ENCODE data around the gene PCMTD2.
"Not testable (repeated sequence)": the region's sequence is repeated elsewhere in the genome, so short reads cannot be mapped to it uniquely, and the experiment has no call there.

Gene PCMTD2

DNA sequence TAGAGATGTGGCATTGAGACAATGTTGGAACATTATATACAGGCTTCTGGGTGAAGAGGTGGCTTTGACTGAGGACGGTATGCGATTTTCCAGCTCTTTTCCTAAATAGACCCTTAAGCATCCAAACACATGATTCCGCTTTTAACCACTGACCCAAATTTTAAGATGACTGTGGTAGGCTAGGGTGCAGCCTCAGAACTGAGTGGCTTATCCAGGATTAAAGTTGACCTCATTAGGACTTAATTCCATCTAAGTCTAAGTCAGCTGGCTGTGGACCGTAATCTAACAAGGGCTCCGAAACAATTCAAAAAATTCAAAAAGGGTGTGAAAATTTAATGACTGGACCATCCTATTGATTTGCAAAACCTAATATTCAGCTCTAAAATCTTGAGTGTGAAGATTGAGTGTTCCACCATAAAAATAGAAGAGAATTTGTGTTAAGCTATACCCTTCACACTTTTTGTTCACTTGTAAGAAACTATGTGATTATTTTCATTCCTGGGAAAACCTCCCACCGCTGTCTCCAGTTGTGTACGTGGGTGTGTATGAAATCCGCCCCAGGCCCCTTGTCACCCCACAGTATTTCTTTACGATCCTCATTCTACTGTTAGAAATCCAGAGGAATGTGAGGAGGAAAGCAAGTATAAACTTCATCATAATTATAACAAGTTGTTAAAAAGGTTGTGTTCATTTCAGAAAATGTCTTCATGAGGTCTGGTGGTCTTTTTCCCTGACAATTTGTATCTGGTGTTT is 2.7 kb downstream of the PCMTD2 start:
- DNase-seq, result no peak

DNA sequence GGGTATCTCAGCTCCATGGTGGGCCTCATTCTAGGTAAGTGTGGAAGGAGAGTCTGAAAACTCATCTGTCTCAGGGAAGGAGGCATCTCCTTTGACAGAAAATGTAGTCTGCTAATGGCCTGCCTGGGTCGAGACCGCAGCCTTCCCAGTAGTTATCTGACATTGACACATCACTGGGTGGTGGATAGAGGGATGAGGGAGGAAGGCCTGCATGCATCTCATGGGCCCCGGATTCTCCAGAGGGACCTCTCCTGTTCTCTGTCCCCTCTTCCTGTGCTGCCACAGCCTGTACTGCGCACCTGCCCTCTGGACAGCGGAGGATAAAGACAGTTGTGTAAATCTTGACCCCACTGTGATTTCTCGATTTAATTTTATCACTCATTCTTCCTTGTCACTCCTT is 4.7 kb downstream of the PCMTD2 start:
- no peak for DNase-seq

DNA sequence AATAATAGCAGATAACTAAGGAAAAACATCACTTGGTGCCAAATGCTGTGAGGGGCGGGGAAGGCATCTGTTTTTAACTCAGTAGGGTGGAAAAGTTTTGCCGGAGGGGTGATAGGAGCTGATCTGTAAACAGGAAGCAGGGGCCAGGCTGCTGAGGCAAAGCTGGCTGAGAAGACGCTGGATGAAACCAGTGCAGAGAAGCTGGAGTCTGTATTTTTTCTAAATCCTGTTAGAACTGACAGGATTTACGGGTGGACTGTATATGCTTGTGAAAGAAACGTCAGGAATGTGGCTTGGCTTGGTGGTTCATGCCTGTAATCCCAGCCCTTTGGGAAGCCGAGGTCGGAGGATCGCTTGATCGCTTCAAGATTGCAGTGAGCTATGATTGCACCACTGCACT is 5.6 kb downstream of the PCMTD2 start:
- no peak for DNase-seq

- DNase-seq, result no peak
Measured at GRCh38 chr20:64264091-64264490, 8.5 kb downstream of the PCMTD2 start.

GRCh38 chr20:64265201-64265600 is 9.7 kb downstream of the PCMTD2 start:
- DNase-seq, result no peak

DNA sequence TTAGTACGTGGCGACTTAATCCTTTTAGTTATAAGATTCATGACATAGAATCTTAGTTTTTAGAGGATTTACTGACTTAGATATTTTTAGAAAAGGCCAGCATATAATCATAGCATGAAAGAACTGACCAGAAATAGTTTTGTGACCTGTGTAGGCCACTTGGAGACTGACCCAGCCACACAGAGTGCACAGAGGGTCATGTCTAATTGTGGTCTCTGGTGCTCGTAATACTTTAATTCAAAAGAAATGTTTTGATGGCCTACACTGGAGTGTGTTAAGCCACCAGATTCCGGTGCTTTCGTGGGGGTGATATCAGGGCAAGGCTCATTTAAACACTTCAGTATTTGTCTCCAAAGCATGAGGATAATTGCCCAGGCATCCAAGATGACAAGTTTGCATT is 11.4 kb downstream of the PCMTD2 start:
- no peak for DNase-seq

DNA sequence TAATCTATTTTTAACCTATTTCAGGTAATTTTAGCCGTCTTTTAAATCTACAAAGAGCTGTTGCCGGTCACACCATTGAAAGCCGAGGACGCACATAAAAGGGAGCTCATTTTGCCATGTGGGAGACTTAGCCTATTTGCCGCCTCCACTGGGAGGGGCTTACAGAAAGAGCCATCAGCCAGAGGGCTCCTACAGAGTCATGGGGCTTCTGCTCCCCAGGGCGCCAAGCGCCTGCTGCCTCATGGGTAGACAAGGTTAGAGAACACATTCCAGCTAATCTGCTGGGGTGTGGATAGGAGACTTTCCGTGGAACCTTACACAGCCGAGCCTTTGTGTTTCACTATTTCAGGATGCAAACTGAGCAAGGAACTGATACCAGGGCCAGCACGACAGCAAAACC is 12.6 kb downstream of the PCMTD2 start:
- no peak for DNase-seq

DNA sequence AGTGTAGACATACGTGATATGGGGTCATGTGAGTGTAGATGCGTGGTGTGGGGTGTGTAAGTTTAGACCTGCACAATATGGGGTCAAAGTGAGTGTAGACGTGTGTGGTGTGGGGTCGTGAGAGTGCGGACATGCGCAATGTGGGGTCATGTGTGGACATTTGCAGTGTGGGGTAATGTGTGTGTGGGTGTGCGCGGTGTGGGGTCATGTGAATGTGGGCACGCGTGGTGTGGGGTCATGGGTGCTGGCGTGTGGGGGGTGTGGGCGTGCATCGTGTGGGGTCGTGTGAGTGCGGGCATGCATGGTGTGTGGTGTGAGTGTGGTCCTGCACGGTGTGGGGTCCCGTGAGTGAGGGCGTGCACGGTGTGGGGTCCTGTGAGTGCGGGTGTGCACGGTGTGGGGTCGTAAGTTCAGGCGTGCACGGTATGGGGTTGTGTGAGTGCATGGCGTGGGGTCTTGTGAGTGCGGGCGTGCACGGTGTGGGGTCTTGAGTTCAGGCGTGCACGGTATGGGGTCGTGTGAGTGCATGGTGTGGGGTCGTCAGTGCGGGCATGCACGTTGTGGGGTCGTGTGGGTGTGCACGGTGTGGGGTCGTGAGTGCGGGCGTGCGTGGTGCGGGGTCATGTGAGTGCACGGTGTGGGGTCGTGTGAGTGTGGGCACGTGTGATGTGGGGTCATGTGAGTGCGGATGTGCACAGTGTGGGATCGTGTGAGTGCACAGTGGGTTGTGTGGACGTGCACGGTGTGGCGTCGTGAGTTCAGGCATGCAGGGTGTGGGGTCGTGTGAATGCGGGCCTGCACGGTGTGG is 14.3 kb downstream of the PCMTD2 start:
- DNase-seq, result no peak

GRCh38 chr20:64271636-64272035 is 16.1 kb downstream of the PCMTD2 start:
- no peak for DNase-seq

- no peak for DNase-seq
Measured at GRCh38 chr20:64273109-64273508, 17.6 kb downstream of the PCMTD2 start.

DNA sequence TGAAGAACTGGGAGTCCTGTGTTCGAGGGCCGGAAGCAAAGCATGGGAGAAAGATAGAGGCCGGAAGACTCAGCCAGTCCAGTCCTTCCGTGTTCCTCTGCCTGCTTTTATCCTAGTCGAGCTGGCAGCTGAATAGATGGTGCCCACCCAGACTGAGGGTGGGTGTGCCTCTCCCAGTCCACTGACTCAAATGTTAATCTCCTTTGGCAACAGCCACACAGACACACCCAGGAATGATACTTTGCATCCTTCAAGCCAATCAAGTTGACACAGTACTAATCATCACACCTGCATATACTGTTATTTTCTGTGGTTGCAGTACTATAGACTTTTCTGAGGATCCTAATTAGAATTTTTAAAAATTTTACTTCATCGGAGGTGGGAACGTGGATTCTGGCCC is 21.3 kb downstream of the PCMTD2 start:
- no peak for DNase-seq

DNA sequence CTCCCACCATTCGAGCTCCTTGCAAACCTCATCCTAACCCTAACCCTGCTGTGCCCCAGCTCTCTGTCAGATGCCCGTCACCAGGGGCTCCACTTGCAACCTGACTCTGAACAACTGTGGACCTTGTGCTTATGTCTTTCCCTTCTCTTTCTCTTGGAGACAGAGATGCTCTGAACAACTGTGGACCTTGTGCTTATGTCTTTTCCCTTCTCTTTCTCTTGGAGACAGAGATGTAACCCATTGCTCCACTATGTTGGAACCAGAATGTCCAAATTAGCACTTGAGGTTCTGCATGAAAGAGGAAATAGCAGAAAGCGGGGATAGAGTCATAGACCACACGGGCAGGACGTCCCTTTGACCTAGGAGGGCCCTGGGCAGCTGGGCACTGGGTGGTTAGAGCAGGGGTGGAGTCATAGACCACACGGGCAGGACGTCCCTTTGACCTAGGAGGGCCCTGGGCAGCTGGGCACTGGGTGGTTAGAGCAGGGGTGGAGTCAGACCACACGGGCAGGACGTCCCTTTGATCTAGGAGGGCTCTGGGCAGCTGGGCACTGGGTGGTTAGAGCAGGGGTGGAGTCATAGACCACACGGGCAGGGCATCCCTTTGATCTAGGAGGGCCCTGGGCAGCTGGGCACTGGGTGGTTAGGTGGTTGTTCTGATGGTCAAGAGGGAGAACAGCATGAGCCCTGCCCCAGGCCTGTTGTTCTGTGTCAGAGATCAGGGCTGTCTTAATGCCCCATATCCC is 22.2 kb downstream of the PCMTD2 start:
- DNase-seq, result no peak

- no peak for DNase-seq
Measured at GRCh38 chr20:64278317-64278681, 22.8 kb downstream of the PCMTD2 start.

GRCh38 chr20:64279826-64280459 is 24.4 kb downstream of the PCMTD2 start:
- no peak for DNase-seq

DNA sequence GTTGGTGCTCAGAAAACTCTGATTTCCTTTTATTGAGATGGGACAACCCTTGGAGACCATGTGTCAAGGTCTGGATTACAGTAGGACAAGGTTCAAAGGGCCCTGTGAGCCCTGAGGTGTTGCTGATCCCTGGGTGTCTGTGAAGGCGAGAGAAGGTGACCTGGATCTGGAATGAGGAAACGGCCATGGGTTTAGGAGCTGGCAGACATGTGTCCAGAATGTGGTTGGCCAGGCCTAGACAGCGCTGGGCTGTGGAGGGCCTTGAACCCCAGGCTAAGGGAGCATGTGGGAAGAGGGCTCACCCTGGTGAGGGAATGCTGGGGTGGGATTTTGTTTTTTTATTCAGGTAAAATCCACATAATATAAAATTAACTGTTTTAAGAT is 24.9 kb downstream of the PCMTD2 start:
- DNase-seq, result no peak

- no peak for DNase-seq
Measured at GRCh38 chr20:64283646-64284045, 28.1 kb downstream of the PCMTD2 start.

GRCh38 chr20:64285579-64286446 is 30.3 kb downstream of the PCMTD2 start:
- peak in 1 of 2 donors; percentile 30 for DNase-seq

GRCh38 chr20:64286447-64287263 is 31.1 kb downstream of the PCMTD2 start:
- not testable (repeated sequence) for DNase-seq

DNA sequence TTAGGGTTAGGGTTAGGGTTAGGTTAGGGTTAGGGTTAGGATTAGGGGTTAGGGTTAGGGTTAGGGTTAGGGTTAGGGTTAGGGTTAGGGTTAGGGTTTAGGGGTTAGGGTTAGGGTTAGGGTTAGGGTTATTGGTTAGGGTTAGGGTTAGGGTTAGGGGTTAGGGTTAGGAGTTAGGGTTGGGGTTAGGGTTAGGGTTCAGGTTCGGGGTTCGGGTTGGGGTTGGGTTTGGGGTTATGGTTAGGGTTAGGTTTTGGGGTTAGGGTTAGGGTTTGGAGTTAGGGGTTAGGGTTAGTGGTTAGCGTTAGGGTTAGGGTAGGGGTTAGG is 31.7 kb downstream of the PCMTD2 start:
- DNase-seq, result not testable (repeated sequence)

GRCh38 chr20:64292167-64292566 is 36.6 kb downstream of the PCMTD2 start:
- DNase-seq, result not testable (repeated sequence)

DNA sequence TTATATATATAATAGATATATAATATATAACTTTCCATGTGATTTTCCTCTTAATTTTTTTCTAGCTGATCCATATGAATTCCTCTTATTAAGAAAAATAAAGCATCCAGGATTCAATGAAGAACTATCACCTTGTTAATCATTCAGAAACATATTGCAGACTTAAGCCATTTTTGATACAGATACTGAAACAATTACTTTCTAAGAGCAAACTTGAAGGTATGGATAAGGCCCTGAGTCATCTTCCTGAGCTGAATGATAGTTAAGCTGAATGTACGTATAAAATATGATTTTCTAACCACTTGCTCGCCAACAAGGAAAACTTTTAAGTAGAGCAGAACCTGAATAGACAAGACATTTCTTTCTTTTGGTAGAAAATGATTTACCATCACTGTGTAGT is 47.5 kb downstream of the PCMTD2 start:
- not testable (repeated sequence) for DNase-seq
